ENCODE measurements around the gene SPTY2D1.
"Not testable (repeated sequence)": the region's sequence is repeated elsewhere in the genome, so short reads cannot be mapped to it uniquely, and the experiment has no call there.

The SPTY2D1 gene

GRCh38 chr11:18634140-18635032 lies at the start of gene SPTY2D1:
TSS of gene SPTY2D1 (minus strand) at chr11:18634342. CDS start at chr11:18634257, 85 bp downstream.
- peak; percentile 92 to 94 for DNase-seq (ENCODE audit: low read depth in 2 of 2)

- no peak for DNase-seq (ENCODE audit: low read depth in 2 of 2)
These were observed 48.3 kb upstream of the SPTY2D1 start for GRCh38 chr11:18682466-18682865.

GRCh38 chr11:18681949-18682348 lies 47.8 kb upstream of the SPTY2D1 start:
- DNase-seq (ENCODE audit: low read depth in 2 of 2), result not testable (repeated sequence)

GRCh38 chr11:18677560-18677959 lies 43.4 kb upstream of the SPTY2D1 start:
- DNase-seq (ENCODE audit: low read depth in 2 of 2), result no peak

- DNase-seq (ENCODE audit: low read depth in 2 of 2), result no peak
These were observed 42.7 kb upstream of the SPTY2D1 start for GRCh38 chr11:18676803-18677202.

GRCh38 chr11:18672209-18672608 lies 38.1 kb upstream of the SPTY2D1 start:
- peak; percentile 9 to 15 for DNase-seq (ENCODE audit: low read depth in 2 of 2)

- DNase-seq (ENCODE audit: low read depth in 2 of 2), result no peak
These were observed 37.1 kb upstream of the SPTY2D1 start for GRCh38 chr11:18671246-18671645.

GRCh38 chr11:18669711-18670110 lies 35.6 kb upstream of the SPTY2D1 start:
- no peak for DNase-seq (ENCODE audit: low read depth in 2 of 2)

GRCh38 chr11:18669219-18669596 lies 35.1 kb upstream of the SPTY2D1 start:
- no peak for DNase-seq (ENCODE audit: low read depth in 2 of 2)

GRCh38 chr11:18668131-18668530 lies 34.0 kb upstream of the SPTY2D1 start:
- no peak for DNase-seq (ENCODE audit: low read depth in 2 of 2)

GRCh38 chr11:18665353-18665872 lies 31.3 kb upstream of the SPTY2D1 start:
- DNase-seq (ENCODE audit: low read depth in 2 of 2), result not testable (repeated sequence)

- no peak for DNase-seq (ENCODE audit: low read depth in 2 of 2)
These were observed 23.5 kb upstream of the SPTY2D1 start for GRCh38 chr11:18657673-18658072.

- no peak for DNase-seq (ENCODE audit: low read depth in 2 of 2)
These were observed 16.9 kb upstream of the SPTY2D1 start for GRCh38 chr11:18650859-18651557.

GRCh38 chr11:18650353-18650752 lies 16.2 kb upstream of the SPTY2D1 start:
- no peak for DNase-seq (ENCODE audit: low read depth in 2 of 2)

- not testable (repeated sequence) for DNase-seq (ENCODE audit: low read depth in 2 of 2)
These were observed 8.9 kb upstream of the SPTY2D1 start for GRCh38 chr11:18643034-18643433.

GRCh38 chr11:18641677-18642076 lies 7.5 kb upstream of the SPTY2D1 start:
- no peak for DNase-seq (ENCODE audit: low read depth in 2 of 2)

- no peak for DNase-seq (ENCODE audit: low read depth in 2 of 2)
These were observed 644 bp downstream of the SPTY2D1 start for GRCh38 chr11:18633256-18634139.

GRCh38 chr11:18632841-18633240 lies 1.3 kb downstream of the SPTY2D1 start:
- DNase-seq (ENCODE audit: low read depth in 2 of 2), result no peak

- no peak for DNase-seq (ENCODE audit: low read depth in 2 of 2)
These were observed 10.0 kb downstream of the SPTY2D1 start for GRCh38 chr11:18624161-18624560.

- no peak for DNase-seq (ENCODE audit: low read depth in 2 of 2)
These were observed 10.4 kb downstream of the SPTY2D1 start for GRCh38 chr11:18623707-18624106.

- DNase-seq (ENCODE audit: low read depth in 2 of 2), result no peak
These were observed 15.7 kb downstream of the SPTY2D1 start for GRCh38 chr11:18618342-18619025.
